GM21717 (cell line): ENCODE results near the gene LMAN2.
A peak's percentile ranks its signal among the peaks of the same experiment; 100 is the strongest.
"Not testable (repeated sequence)": the region's sequence is repeated elsewhere in the genome, so short reads cannot be mapped to it uniquely, and the experiment has no call there.

ENCODE experiments used
- ATAC-seq: cut with Tn5 transposase; IDR thresholded peaks from one replicate; pipeline ENCODE4 v1.9.1; 2021; ENCODE audit warnings: mild to moderate bottlenecking, moderate library complexity; ENCODE audit not compliant: unreplicated experiment

LMAN2 gene

GRCh38 chr5:177308740-177309139 lies 42.7 kb downstream of the LMAN2 start:
- ATAC-seq: no peak

- no peak for ATAC-seq
These were observed 43.7 kb downstream of the LMAN2 start for GRCh38 chr5:177307544-177308363.

- no peak for ATAC-seq
These were observed 44.6 kb downstream of the LMAN2 start for GRCh38 chr5:177306674-177307543.

- not testable (repeated sequence) for ATAC-seq
These were observed 45.3 kb downstream of the LMAN2 start for GRCh38 chr5:177306103-177306640.

- ATAC-seq: no peak
These were observed 46.9 kb downstream of the LMAN2 start for GRCh38 chr5:177304392-177305119.

GRCh38 chr5:177303925-177304391 lies 47.5 kb downstream of the LMAN2 start:
- no peak for ATAC-seq

GRCh38 chr5:177303121-177303924 lies 48.1 kb downstream of the LMAN2 start, which contains the start of the genes PRELID1 and RAB24:
PRELID1 (plus strand) TSS chr5:177303799; CDS start chr5:177303986, 187 bp downstream.
RAB24 (minus strand) TSS chr5:177303719; CDS start chr5:177303288, 431 bp downstream.
- peak; percentile 43 for ATAC-seq

- no peak for ATAC-seq
These were observed 48.9 kb downstream of the LMAN2 start for GRCh38 chr5:177302354-177303110.

GRCh38 chr5:177301503-177302165 lies 49.8 kb downstream of the LMAN2 start:
- ATAC-seq: no peak

- no peak for ATAC-seq
These were observed 50.5 kb downstream of the LMAN2 start for GRCh38 chr5:177300951-177301350.

- peak; percentile 38 for ATAC-seq
These were observed 51.1 kb downstream of the LMAN2 start for GRCh38 chr5:177300236-177300880.

- ATAC-seq: no peak
These were observed 51.8 kb downstream of the LMAN2 start for GRCh38 chr5:177299697-177300096.

- ATAC-seq: no peak
These were observed 53.5 kb downstream of the LMAN2 start for GRCh38 chr5:177297922-177298321.

GRCh38 chr5:177296581-177296980 lies 54.9 kb downstream of the LMAN2 start:
- ATAC-seq: no peak

GRCh38 chr5:177295924-177296323 lies 55.5 kb downstream of the LMAN2 start:
- no peak for ATAC-seq

GRCh38 chr5:177294632-177295031 lies 56.8 kb downstream of the LMAN2 start:
- no peak for ATAC-seq

GRCh38 chr5:177293819-177294581 lies 57.5 kb downstream of the LMAN2 start:
- ATAC-seq: no peak
